Measurements from ENCODE around the gene GRM8.

DNA sequence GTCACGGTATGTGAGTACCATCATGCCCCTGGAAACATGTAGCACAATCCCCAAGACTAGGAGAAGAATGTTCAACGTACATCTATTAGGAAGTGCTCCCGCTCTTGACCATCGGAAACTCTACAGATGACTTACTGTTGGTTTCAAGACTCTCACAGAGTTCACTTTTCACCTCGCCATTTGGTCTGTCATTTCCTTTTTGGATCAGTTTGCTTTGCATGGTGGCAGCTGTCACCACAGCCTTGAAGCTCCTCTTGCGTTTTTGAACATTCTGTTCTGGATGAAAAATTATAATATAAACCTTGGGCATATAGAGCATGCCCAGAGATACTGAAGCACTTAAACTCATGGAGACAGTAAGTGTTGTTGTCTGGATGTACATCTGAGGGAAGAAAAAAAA, 806.8 kb downstream of the GRM8 start:
- TF ChIP-seq, protein P1, sequence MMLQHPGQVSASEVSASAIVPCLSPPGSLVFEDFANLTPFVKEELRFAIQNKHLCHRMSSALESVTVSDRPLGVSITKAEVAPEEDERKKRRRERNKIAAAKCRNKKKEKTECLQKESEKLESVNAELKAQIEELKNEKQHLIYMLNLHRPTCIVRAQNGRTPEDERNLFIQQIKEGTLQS (IDR thresholded peaks at IDR 0.05) = no peak
- TF ChIP-seq, protein P2, sequence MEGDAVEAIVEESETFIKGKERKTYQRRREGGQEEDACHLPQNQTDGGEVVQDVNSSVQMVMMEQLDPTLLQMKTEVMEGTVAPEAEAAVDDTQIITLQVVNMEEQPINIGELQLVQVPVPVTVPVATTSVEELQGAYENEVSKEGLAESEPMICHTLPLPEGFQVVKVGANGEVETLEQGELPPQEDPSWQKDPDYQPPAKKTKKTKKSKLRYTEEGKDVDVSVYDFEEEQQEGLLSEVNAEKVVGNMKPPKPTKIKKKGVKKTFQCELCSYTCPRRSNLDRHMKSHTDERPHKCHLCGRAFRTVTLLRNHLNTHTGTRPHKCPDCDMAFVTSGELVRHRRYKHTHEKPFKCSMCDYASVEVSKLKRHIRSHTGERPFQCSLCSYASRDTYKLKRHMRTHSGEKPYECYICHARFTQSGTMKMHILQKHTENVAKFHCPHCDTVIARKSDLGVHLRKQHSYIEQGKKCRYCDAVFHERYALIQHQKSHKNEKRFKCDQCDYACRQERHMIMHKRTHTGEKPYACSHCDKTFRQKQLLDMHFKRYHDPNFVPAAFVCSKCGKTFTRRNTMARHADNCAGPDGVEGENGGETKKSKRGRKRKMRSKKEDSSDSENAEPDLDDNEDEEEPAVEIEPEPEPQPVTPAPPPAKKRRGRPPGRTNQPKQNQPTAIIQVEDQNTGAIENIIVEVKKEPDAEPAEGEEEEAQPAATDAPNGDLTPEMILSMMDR (IDR thresholded peaks at IDR 0.05; ENCODE audit: low read depth, low read length, missing input control) = no peak
- TF ChIP-seq, protein P3, sequence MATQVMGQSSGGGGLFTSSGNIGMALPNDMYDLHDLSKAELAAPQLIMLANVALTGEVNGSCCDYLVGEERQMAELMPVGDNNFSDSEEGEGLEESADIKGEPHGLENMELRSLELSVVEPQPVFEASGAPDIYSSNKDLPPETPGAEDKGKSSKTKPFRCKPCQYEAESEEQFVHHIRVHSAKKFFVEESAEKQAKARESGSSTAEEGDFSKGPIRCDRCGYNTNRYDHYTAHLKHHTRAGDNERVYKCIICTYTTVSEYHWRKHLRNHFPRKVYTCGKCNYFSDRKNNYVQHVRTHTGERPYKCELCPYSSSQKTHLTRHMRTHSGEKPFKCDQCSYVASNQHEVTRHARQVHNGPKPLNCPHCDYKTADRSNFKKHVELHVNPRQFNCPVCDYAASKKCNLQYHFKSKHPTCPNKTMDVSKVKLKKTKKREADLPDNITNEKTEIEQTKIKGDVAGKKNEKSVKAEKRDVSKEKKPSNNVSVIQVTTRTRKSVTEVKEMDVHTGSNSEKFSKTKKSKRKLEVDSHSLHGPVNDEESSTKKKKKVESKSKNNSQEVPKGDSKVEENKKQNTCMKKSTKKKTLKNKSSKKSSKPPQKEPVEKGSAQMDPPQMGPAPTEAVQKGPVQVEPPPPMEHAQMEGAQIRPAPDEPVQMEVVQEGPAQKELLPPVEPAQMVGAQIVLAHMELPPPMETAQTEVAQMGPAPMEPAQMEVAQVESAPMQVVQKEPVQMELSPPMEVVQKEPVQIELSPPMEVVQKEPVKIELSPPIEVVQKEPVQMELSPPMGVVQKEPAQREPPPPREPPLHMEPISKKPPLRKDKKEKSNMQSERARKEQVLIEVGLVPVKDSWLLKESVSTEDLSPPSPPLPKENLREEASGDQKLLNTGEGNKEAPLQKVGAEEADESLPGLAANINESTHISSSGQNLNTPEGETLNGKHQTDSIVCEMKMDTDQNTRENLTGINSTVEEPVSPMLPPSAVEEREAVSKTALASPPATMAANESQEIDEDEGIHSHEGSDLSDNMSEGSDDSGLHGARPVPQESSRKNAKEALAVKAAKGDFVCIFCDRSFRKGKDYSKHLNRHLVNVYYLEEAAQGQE (IDR thresholded peaks at IDR 0.05) = no peak
- TF ChIP-seq TAF1 (conservative IDR thresholded peaks at IDR 0.05) (no peak), RAD21 (IDR thresholded peaks at IDR 0.05) (no peak), YY1 (IDR thresholded peaks at IDR 0.05) (no peak), JUND (IDR thresholded peaks at IDR 0.05) (no peak), GABPA (IDR thresholded peaks at IDR 0.05 in 1 of 2, conservative IDR thresholded peaks at IDR 0.05 in 1 of 2) (no peak)
- TF ChIP-seq, protein P4, sequence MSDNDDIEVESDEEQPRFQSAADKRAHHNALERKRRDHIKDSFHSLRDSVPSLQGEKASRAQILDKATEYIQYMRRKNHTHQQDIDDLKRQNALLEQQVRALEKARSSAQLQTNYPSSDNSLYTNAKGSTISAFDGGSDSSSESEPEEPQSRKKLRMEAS (IDR thresholded peaks at IDR 0.05) = no peak
- TF ChIP-seq, protein P5, sequence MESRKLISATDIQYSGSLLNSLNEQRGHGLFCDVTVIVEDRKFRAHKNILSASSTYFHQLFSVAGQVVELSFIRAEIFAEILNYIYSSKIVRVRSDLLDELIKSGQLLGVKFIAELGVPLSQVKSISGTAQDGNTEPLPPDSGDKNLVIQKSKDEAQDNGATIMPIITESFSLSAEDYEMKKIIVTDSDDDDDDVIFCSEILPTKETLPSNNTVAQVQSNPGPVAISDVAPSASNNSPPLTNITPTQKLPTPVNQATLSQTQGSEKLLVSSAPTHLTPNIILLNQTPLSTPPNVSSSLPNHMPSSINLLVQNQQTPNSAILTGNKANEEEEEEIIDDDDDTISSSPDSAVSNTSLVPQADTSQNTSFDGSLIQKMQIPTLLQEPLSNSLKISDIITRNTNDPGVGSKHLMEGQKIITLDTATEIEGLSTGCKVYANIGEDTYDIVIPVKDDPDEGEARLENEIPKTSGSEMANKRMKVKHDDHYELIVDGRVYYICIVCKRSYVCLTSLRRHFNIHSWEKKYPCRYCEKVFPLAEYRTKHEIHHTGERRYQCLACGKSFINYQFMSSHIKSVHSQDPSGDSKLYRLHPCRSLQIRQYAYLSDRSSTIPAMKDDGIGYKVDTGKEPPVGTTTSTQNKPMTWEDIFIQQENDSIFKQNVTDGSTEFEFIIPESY (IDR thresholded peaks at IDR 0.05) = no peak
